Activated T-cell treated with anti-CD3 and anti-CD28 coated beads for 24 hours (primary cell): ENCODE measurements around the gene ITGA1.
"Not testable (repeated sequence)": the region's sequence is repeated elsewhere in the genome, so short reads cannot be mapped to it uniquely, and the experiment has no call there.

Experiments
- DNase-seq: peaks from one replicate; pipeline ENCODE4 v3.0.0-alpha.2; 2020; ENCODE audit warnings: low read depth

ITGA1 gene

DNA sequence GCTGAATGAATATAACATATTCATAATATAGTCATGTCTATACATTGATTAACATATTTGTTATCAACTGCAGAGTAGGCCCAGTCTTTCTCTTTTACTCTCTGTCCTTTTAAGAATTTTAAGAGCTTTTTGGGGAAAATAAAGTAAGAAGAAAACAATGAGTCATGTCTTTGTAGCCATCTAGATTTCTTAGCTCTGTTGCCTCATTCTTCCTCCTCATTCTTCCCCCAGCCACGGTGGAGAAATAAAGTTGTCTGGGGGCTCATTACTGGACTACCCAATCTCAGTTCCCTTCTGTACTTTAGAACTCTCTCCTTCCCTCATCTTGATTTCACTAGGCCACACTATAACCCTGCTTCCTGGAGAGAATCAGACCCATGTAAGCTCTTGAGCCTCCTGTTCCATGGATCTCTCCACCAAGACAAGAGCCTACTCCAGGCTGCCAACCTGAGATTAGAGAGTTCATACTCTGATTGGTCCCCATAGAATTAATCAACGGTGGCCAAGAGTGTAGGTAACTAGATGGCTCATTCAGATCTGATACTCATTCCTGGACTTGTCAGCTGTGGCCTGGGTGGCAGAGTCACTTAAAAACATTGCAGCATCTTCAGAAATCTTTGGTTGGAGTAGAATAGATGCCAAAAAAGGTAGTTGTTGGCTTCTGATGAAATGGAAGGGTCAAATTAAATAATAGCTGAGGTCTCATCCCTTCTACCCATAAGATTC, 44.2 kb downstream of the ITGA1 start:
- no peak for DNase-seq

DNA sequence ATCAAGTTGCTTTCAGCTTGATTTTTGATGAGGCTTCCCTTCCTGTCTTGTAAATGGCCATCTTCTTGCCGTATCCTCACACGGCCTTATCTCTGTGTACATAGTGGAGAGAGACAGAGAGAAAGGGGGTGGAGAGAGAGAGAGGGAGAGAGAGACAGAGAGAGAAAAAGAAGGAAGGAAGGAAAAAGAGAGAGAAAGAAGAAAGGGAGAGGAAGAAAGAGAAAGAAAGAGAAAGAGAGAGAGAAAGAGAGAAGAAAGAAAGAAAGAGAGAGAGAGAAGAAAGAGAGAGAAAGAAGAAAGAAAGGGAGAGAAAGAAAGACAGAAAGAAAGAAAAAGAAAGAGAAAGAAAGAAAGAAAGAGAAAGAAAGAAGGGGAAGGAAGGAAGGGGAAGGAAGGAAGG, 46.6 kb downstream of the ITGA1 start:
- no peak for DNase-seq

DNA sequence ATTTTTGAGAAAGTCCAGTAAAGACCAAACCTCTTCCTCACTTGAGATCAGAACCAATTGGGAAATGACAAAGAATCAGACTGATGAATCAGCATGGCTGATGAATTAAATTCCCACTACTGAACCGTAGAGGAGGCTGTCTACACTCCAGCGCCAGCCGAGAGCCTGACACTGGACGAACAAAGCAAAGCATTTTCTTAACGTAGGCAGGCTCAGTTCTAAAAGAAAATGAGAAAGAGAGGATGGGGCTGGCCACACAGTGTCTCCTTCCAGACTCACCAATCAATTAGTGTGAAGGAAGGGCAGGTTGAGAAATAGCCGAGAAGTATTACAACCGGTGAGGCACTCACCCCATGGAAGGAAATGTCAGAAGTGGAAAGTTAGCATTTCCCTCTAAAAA, 49.4 kb downstream of the ITGA1 start:
- DNase-seq = no peak

DNA sequence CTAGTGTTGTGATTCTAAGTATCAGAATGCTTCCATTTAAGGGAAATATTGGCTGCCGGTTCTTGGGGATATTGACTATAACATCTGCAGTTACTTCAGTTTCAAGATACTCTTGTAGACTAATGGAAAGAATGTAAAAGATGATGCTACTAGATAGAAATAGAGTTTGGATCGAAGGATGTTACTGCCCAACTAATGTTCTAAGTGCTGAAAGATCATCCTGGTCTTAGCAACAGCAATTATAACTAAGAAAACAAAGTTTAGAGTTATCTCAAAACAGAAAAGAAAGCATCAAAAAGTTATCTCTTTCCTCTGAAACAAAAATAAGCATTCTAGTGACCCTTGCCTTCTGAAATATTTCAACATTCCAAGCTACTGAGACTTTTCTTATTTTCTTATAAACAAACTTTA, 49.9 kb downstream of the ITGA1 start:
- DNase-seq = no peak

DNA sequence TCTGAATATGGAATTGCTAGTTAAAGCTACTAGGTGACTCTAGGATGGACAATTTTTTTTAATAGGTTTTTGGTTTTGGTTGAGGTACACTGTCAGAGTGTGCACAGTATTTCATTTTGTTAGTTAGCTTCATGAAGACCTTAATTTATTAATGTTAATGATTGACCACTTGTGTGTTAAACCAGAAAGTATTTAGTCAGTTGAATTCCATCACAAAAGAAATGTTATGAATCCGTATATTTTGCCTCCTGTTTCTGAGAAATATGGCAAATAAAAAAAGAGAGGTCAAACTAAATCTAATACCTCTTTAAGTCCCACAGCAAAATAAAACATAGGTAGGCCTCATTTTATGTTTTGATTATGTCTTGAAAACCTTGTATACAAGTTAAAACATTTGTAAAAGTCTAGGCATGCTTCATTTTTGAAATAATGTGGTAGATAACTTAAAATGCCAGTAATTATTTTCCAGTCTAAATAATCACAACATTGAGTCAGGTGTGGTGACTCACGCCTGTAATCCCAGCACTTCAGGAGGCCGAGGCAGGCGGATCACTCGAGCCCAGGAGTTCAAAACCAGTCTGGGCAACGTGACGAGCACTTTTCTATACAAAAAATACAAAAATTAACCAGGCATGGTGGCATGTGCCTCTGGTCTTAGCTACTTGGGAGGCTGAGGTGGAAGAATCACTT, 50.8 kb downstream of the ITGA1 start:
- DNase-seq = no peak

GRCh38 chr5:52839285-52839684, 51.6 kb downstream of the ITGA1 start:
- DNase-seq = no peak

GRCh38 chr5:52840277-52841050, 52.7 kb downstream of the ITGA1 start:
- DNase-seq = no peak

DNA sequence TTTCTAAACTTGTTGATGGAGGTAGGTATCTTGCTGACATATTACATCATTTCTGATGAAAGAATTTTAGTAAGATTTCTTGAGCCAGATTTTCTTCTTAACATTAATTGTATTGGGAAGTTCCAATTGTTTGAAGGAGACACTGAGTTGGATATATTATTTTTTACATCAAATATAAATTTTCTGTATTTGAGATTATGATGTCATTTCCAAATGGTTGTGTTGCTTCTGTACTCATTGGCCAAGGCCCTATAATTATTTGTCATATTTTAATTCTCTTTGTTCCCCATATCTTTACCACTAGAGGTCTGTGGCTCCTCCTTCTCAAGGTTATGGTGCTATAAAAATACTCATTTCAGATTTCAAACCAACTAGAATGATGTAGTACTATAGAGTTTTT, 53.4 kb downstream of the ITGA1 start:
- no peak for DNase-seq

DNA sequence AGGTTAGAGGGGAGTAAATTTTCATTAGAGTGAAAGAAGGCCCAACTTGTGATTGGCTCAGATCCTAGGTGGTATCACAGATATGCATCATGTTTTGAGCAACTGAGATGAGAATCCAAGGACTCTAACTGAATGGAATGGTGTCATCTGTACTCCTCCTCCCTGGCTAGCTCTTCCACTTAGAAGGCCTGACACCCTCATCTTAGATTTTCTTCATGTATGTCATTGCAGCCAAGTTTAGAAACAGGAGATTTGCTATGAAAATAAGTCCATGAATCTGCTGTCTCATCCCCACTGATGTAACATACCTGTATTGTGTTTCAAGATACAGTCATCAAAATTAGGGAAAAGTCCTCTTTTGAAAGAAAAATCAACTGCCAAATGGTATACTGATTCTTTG, 54.4 kb downstream of the ITGA1 start:
- DNase-seq = no peak

DNA sequence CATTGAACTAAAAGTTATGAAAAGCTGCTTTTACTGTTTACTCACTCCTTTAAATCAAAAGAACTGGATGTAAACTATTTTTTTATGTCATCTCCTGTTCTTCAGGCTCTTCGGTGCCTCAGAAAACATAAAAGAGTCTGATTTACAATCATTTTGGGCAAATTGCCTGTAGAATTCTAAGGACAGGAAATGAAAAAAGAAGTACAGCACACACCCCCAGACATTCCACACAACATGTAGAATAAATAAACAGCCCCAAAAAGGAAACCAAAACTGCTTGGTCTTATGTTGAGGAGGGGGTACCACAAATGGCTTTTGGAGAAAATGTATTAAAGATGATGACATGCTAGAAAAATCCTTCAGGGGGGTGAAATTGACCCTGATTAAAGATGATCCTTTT, 57.2 kb downstream of the ITGA1 start:
- no peak for DNase-seq

GRCh38 chr5:52846182-52846842, 58.6 kb downstream of the ITGA1 start:
- no peak for DNase-seq

GRCh38 chr5:52848688-52849087, 61.0 kb downstream of the ITGA1 start:
- not testable (repeated sequence) for DNase-seq

DNA sequence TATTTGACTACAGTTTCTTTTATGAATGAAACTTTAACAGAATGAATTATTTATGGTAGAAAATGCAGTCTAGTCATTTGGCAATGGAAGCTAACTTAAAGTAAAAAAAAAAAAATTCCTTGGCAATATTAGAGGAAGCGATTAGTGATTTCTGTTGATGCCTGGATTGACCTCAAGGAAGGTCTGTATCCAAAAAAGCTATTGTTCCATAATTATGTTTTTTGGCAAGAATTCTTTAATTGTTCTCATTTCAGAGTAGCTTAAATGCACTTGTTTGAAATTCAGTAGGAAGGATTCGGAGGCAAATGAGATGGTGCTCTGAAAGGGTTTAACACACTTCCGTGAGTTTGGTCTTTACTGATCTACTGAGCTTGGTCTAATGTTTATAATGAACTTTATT, 61.8 kb downstream of the ITGA1 start:
- no peak for DNase-seq

DNA sequence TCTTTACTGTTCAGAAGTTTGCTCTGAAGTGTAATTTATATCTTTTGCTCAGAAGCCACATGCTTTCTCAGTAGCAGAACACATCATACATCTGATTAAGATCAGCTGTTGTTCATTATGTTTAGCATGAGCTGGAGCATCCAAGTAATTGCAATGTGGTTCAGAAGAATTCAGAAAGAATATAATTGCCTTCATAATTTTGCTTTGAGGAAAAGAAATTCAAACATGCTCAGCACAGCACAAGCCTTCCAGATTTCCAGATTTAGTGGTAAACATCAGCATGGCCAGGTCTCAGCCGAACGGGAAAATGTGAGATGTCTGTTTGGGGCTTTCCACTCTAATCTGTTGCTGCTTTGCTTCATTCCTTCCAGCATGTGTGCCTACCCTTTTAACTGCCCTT, 65.9 kb downstream of the ITGA1 start:
- no peak for DNase-seq

- no peak for DNase-seq
Observed at GRCh38 chr5:52854301-52854700, 66.6 kb downstream of the ITGA1 start.

GRCh38 chr5:52854949-52855348, 67.2 kb downstream of the ITGA1 start:
- DNase-seq = no peak

- no peak for DNase-seq
Observed at GRCh38 chr5:52856564-52856963, 68.8 kb downstream of the ITGA1 start.

GRCh38 chr5:52859628-52860027, 71.9 kb downstream of the ITGA1 start:
- DNase-seq = no peak

- DNase-seq = no peak
Observed at GRCh38 chr5:52861368-52861767, 73.7 kb downstream of the ITGA1 start.

DNA sequence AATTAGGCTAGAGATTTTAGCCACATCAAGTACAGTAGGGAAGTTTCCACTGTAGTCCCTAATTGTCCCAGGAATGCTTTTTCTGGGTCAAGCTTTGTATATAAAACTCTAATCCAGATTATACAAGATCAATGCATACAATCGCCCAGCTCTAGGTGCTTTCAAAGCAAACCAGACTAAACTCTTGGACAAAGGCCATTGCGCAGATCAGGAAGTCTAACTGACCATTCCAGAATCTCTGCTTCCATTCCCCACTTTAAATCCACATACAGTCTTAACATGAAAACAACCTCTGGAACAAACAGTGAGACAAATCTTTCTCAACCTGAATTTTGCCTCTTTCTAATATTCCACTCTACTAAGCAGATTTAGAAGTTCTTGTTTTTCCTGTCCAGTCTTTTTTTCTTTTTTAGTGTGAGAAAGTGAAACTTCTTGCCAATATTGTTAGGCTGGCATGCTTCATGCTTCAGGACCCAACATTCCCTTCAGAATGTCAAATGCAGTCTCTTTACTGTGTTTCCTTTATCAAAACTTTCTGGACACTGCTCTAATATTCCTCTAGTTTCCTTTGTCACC, 76.1 kb downstream of the ITGA1 start:
- no peak for DNase-seq

DNA sequence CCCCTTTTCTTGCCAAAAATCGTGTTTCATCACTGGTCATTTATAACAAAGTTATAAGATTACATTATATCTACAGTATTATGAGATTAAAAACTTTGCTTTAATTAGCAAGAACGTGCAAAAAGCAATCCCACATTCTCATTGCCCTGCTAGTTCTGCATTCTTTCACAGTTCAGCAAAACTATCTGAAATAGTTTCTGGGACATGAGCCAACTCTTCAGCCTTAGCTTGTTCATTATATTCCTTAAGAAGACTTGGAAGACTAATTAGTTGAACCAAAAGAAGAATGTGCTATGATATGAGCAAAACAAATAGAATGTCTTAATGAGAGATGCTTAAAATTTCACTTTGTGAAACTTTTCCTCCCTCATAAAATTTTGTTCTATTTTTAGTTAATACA, 76.7 kb downstream of the ITGA1 start:
- DNase-seq = no peak

- no peak for DNase-seq
Observed at GRCh38 chr5:52864884-52865283, 77.2 kb downstream of the ITGA1 start.
